Measurements from ENCODE around the gene CBLB.

GRCh38 chr3:105907777-105908176, 39.0 kb upstream of the CBLB start:
- no peak for TF ChIP-seq POLR2AphosphoS2 (conservative IDR thresholded peaks at IDR 0.05; ENCODE audit: low read length)
- no peak for TF ChIP-seq CTCF (IDR thresholded peaks at IDR 0.05)
- no peak for TF ChIP-seq JUN (IDR thresholded peaks at IDR 0.05)
- TF ChIP-seq POLR2A (IDR thresholded peaks at IDR 0.05; ENCODE audit: low read length), result no peak
- TF ChIP-seq RFX5 (IDR thresholded peaks at IDR 0.05), result no peak
- no peak for TF ChIP-seq NR3C1 (IDR thresholded peaks at IDR 0.05)

All from A549 (cell line).